Measurements from ENCODE around the gene PRKD1.
A peak's percentile ranks its signal among the peaks of the same experiment; 100 is the strongest.

PRKD1 gene

GRCh38 chr14:29927376-29928116 is at the start of gene PRKD1:
Gene PRKD1, minus strand, starts transcription at chr14:29927847.
- H3K4me1 ChIP-seq (ENCODE audit: control insufficient read depth, low read depth, low read length) = peaks cover 18% of the 10 kb centered on the region
- H3K27ac ChIP-seq (ENCODE audit: low read length) = no peak within 1 kb of the TSS
- H3K9me3 ChIP-seq (ENCODE audit: control insufficient read depth, low read depth, low read length) = no peaks in the 10 kb centered on the region
- no peaks in the 10 kb centered on the region for H3K36me3 ChIP-seq (ENCODE audit: control insufficient read depth, low read depth, low read length)
- peaks cover 46% of the 10 kb centered on the region for H3K27me3 ChIP-seq (ENCODE audit: control insufficient read depth, insufficient read depth, low read length)
- peak within 1 kb of the TSS; percentile 17 for H3K9ac ChIP-seq (ENCODE audit: low read length)
- H3K4me3 ChIP-seq (ENCODE audit: low read length) = peak within 1 kb of the TSS; percentile 84

- Histone ChIP-seq H3K4me3 (ENCODE audit: low read length) (no peak overlapping the region), H3K36me3 (ENCODE audit: control insufficient read depth, low read depth, low read length) (no peaks in the 10 kb centered on the region), H3K27ac (ENCODE audit: low read length) (no peak overlapping the region), H3K4me1 (ENCODE audit: control insufficient read depth, low read depth, low read length) (no peaks in the 10 kb centered on the region), H3K9ac (ENCODE audit: low read length) (no peak overlapping the region), H3K9me3 (ENCODE audit: control insufficient read depth, low read depth, low read length) (no peaks in the 10 kb centered on the region), H3K27me3 (ENCODE audit: control insufficient read depth, insufficient read depth, low read length) (no peaks in the 10 kb centered on the region)
Observed at GRCh38 chr14:29971101-29971500, 43.5 kb upstream of the PRKD1 start.

GRCh38 chr14:29955087-29955486 is 27.4 kb upstream of the PRKD1 start:
- H3K9ac ChIP-seq (ENCODE audit: low read length) = no peak overlapping the region
- H3K4me1 ChIP-seq (ENCODE audit: control insufficient read depth, low read depth, low read length) = no peaks in the 10 kb centered on the region

GRCh38 chr14:29953501-29953900 is 25.9 kb upstream of the PRKD1 start:
- no peak overlapping the region for H3K4me3 ChIP-seq (ENCODE audit: low read length)
- no peaks in the 10 kb centered on the region for H3K36me3 ChIP-seq (ENCODE audit: control insufficient read depth, low read depth, low read length)
- H3K27ac ChIP-seq (ENCODE audit: low read length) = no peak overlapping the region
- H3K4me1 ChIP-seq (ENCODE audit: control insufficient read depth, low read depth, low read length) = no peaks in the 10 kb centered on the region
- H3K27me3 ChIP-seq (ENCODE audit: control insufficient read depth, insufficient read depth, low read length) = no peaks in the 10 kb centered on the region
- H3K9ac ChIP-seq (ENCODE audit: low read length) = no peak overlapping the region
- no peaks in the 10 kb centered on the region for H3K9me3 ChIP-seq (ENCODE audit: control insufficient read depth, low read depth, low read length)

More at GRCh38 chr14:29955087-29955486, 27.4 kb upstream of the PRKD1 start:
- H3K36me3 ChIP-seq (ENCODE audit: control insufficient read depth, low read depth, low read length) = no peaks in the 10 kb centered on the region
- H3K4me3 ChIP-seq (ENCODE audit: low read length) = no peak overlapping the region
- no peaks in the 10 kb centered on the region for H3K27me3 ChIP-seq (ENCODE audit: control insufficient read depth, insufficient read depth, low read length)
- H3K9me3 ChIP-seq (ENCODE audit: control insufficient read depth, low read depth, low read length) = no peaks in the 10 kb centered on the region
- no peak overlapping the region for H3K27ac ChIP-seq (ENCODE audit: low read length)

- Histone ChIP-seq H3K27me3 (ENCODE audit: control insufficient read depth, insufficient read depth, low read length) (peaks cover 8% of the 10 kb centered on the region), H3K4me3 (ENCODE audit: low read length) (no peak overlapping the region), H3K27ac (ENCODE audit: low read length) (no peak overlapping the region), H3K4me1 (ENCODE audit: control insufficient read depth, low read depth, low read length) (peaks cover 12% of the 10 kb centered on the region), H3K36me3 (ENCODE audit: control insufficient read depth, low read depth, low read length) (no peaks in the 10 kb centered on the region), H3K9ac (ENCODE audit: low read length) (no peak overlapping the region), H3K9me3 (ENCODE audit: control insufficient read depth, low read depth, low read length) (peaks cover 5% of the 10 kb centered on the region)
Observed at GRCh38 chr14:29944091-29944490, 16.4 kb upstream of the PRKD1 start.

GRCh38 chr14:29941401-29941800 is 13.8 kb upstream of the PRKD1 start:
- Histone ChIP-seq H3K4me3 (ENCODE audit: low read length) (no peak overlapping the region), H3K27ac (ENCODE audit: low read length) (no peak overlapping the region), H3K9ac (ENCODE audit: low read length) (no peak overlapping the region), H3K4me1 (ENCODE audit: control insufficient read depth, low read depth, low read length) (peaks cover 12% of the 10 kb centered on the region), H3K9me3 (ENCODE audit: control insufficient read depth, low read depth, low read length) (peaks cover 1% of the 10 kb centered on the region), H3K36me3 (ENCODE audit: control insufficient read depth, low read depth, low read length) (no peaks in the 10 kb centered on the region), H3K27me3 (ENCODE audit: control insufficient read depth, insufficient read depth, low read length) (peaks cover 8% of the 10 kb centered on the region)

- Histone ChIP-seq H3K4me3 (ENCODE audit: low read length) (no peak overlapping the region), H3K27ac (ENCODE audit: low read length) (no peak overlapping the region), H3K4me1 (ENCODE audit: control insufficient read depth, low read depth, low read length) (peaks cover 12% of the 10 kb centered on the region), H3K27me3 (ENCODE audit: control insufficient read depth, insufficient read depth, low read length) (peaks cover 8% of the 10 kb centered on the region), H3K36me3 (ENCODE audit: control insufficient read depth, low read depth, low read length) (no peaks in the 10 kb centered on the region), H3K9me3 (ENCODE audit: control insufficient read depth, low read depth, low read length) (no peaks in the 10 kb centered on the region), H3K9ac (ENCODE audit: low read length) (no peak overlapping the region)
Observed at GRCh38 chr14:29940482-29940881, 12.8 kb upstream of the PRKD1 start.

GRCh38 chr14:29937116-29937515 is 9.5 kb upstream of the PRKD1 start:
- Histone ChIP-seq H3K27ac (ENCODE audit: low read length) (no peak overlapping the region), H3K36me3 (ENCODE audit: control insufficient read depth, low read depth, low read length) (no peaks in the 10 kb centered on the region)

GRCh38 chr14:29930283-29930682 is 2.6 kb upstream of the PRKD1 start:
- no peaks in the 10 kb centered on the region for H3K9me3 ChIP-seq (ENCODE audit: control insufficient read depth, low read depth, low read length)
- no peak overlapping the region for H3K9ac ChIP-seq (ENCODE audit: low read length)
- H3K27me3 ChIP-seq (ENCODE audit: control insufficient read depth, insufficient read depth, low read length) = peaks cover 37% of the 10 kb centered on the region
- H3K36me3 ChIP-seq (ENCODE audit: control insufficient read depth, low read depth, low read length) = no peaks in the 10 kb centered on the region
- H3K27ac ChIP-seq (ENCODE audit: low read length) = no peak overlapping the region
- H3K4me3 ChIP-seq (ENCODE audit: low read length) = no peak overlapping the region
- peaks cover 20% of the 10 kb centered on the region for H3K4me1 ChIP-seq (ENCODE audit: control insufficient read depth, low read depth, low read length)

More at GRCh38 chr14:29937116-29937515, 9.5 kb upstream of the PRKD1 start:
- Histone ChIP-seq H3K4me1 (ENCODE audit: control insufficient read depth, low read depth, low read length) (peaks cover 18% of the 10 kb centered on the region), H3K27me3 (ENCODE audit: control insufficient read depth, insufficient read depth, low read length) (peaks cover 8% of the 10 kb centered on the region), H3K4me3 (ENCODE audit: low read length) (no peak overlapping the region), H3K9ac (ENCODE audit: low read length) (no peak overlapping the region), H3K9me3 (ENCODE audit: control insufficient read depth, low read depth, low read length) (no peaks in the 10 kb centered on the region)

GRCh38 chr14:29928117-29928640 is 532 bp upstream of the PRKD1 start:
- no peaks in the 10 kb centered on the region for H3K36me3 ChIP-seq (ENCODE audit: control insufficient read depth, low read depth, low read length)
- peaks cover 21% of the 10 kb centered on the region for H3K4me1 ChIP-seq (ENCODE audit: control insufficient read depth, low read depth, low read length)
- peak overlapping the region; percentile 71 for H3K4me3 ChIP-seq (ENCODE audit: low read length)
- no peak overlapping the region for H3K27ac ChIP-seq (ENCODE audit: low read length)
- H3K9me3 ChIP-seq (ENCODE audit: control insufficient read depth, low read depth, low read length) = no peaks in the 10 kb centered on the region
- peaks cover 46% of the 10 kb centered on the region for H3K27me3 ChIP-seq (ENCODE audit: control insufficient read depth, insufficient read depth, low read length)
- H3K9ac ChIP-seq (ENCODE audit: low read length) = peak overlapping the region; percentile 9

- peaks cover 46% of the 10 kb centered on the region for H3K27me3 ChIP-seq (ENCODE audit: control insufficient read depth, insufficient read depth, low read length)
- no peaks in the 10 kb centered on the region for H3K36me3 ChIP-seq (ENCODE audit: control insufficient read depth, low read depth, low read length)
- H3K4me1 ChIP-seq (ENCODE audit: control insufficient read depth, low read depth, low read length) = peaks cover 18% of the 10 kb centered on the region
- no peak overlapping the region for H3K27ac ChIP-seq (ENCODE audit: low read length)
- H3K4me3 ChIP-seq (ENCODE audit: low read length) = peak overlapping the region; percentile 84
- no peaks in the 10 kb centered on the region for H3K9me3 ChIP-seq (ENCODE audit: control insufficient read depth, low read depth, low read length)
- peak overlapping the region; percentile 17 for H3K9ac ChIP-seq (ENCODE audit: low read length)
Observed at GRCh38 chr14:29926701-29927375, 809 bp downstream of the PRKD1 start.
